OCI-LY3 (cell line): Measurements from ENCODE around the gene TRDMT1.

Source experiments
- H2AFZ ChIP-seq: fragments of 200-600, 300-600 bp; shearing (Covaris generic); 2 replicates; pipeline ENCODE4 v1.6.0; 2014; ENCODE audit warnings: antibody characterized with exemption, low read depth, low read length
- H3K27ac ChIP-seq: fragments of 200-600, 300-600 bp; sonication (generic); 2 replicates; pipeline ENCODE4 v1.5.1; 2014; ENCODE audit warnings: mild to moderate bottlenecking, low read length, moderate library complexity, mixed read lengths
- H3K27me3 ChIP-seq: fragments of 200-600, 300-600 bp; sonication (generic); 2 replicates; pipeline ENCODE4 v1.6.1; 2014; ENCODE audit warnings: low read depth, low read length, mixed read lengths
- H3K36me3 ChIP-seq: fragments of 200-600, 300-600 bp; sonication (generic); replicated peaks from 2 replicates; pipeline ENCODE3; 2014; ENCODE audit warnings: low read depth, low read length, mixed read lengths
- H3K4me1 ChIP-seq: fragments of 300-600, 200-600 bp; sonication (generic); 2 replicates; pipeline ENCODE4 v1.6.1; 2014; ENCODE audit warnings: low read length, mixed read lengths
- H3K4me2 ChIP-seq: fragments of 200-600, 300-600 bp; sonication (generic); 2 replicates; pipeline ENCODE4 v1.6.1; 2014; ENCODE audit warnings: low read length, mixed read lengths
- H3K4me3 ChIP-seq: fragments of 300-600, 200-600 bp; sonication (generic); 2 replicates; pipeline ENCODE4 v1.5.1; 2014; ENCODE audit warnings: antibody characterized with exemption, mild to moderate bottlenecking, low read length, moderate library complexity
- H3K79me2 ChIP-seq: fragments of 300-600, 200-600 bp; shearing (Covaris generic); 2 replicates; pipeline ENCODE4 v1.6.1; 2014; ENCODE audit warnings: mild to moderate bottlenecking, low read length, mixed read lengths
- H3K9ac ChIP-seq: fragments of 300-600, 200-600 bp; shearing (Covaris generic); 2 replicates; pipeline ENCODE4 v1.6.0; 2014; ENCODE audit warnings: mild to moderate bottlenecking, low read length, moderate library complexity
- H3K9me3 ChIP-seq: fragments of 200-600, 300-600 bp; shearing (Covaris generic); 2 replicates; pipeline ENCODE4 v1.6.1; 2014; ENCODE audit warnings: low read length, mixed read lengths; ENCODE audit not compliant: insufficient read depth
- H4K20me1 ChIP-seq: fragments of 200-600, 300-600 bp; sonication (generic); 2 replicates; pipeline ENCODE4 v1.6.1; 2016; ENCODE audit warnings: low read length, mixed read lengths; ENCODE audit not compliant: insufficient read depth
- CTCF ChIP-seq: fragments of 200-600, 300-600 bp; sonication (generic); IDR thresholded peaks from 2 replicates; pipeline ENCODE4 v1.5.1; 2014; ENCODE audit warnings: antibody characterized with exemption, low read length, low read depth
- EZH2phosphoT487 ChIP-seq: fragments of 200-600 bp; shearing (Covaris generic); IDR thresholded peaks from 2 replicates; pipeline ENCODE4 v1.6.1; 2018; ENCODE audit warnings: antibody characterized with exemption, mixed run types, low read depth

The TRDMT1 gene

GRCh38 chr10:17227367-17228090 is 26.1 kb upstream of the TRDMT1 start:
- H3K4me1 ChIP-seq = peaks cover 34% of the 10 kb centered on the region
- H4K20me1 ChIP-seq = peaks cover 20% of the 10 kb centered on the region
- H3K36me3 ChIP-seq = peaks cover 21% of the 10 kb centered on the region
- H3K4me3 ChIP-seq = peak overlapping the region; percentile 97
- H3K9me3 ChIP-seq = no peaks in the 10 kb centered on the region
- H3K27me3 ChIP-seq = no peaks in the 10 kb centered on the region
- no peak overlapping the region for H2AFZ ChIP-seq
- H3K79me2 ChIP-seq = peaks cover 41% of the 10 kb centered on the region
- H3K9ac ChIP-seq = peak overlapping the region; percentile 78
- TF ChIP-seq EZH2phosphoT487 (no peak), CTCF (peak; percentile 24)
- H3K4me2 ChIP-seq = peak overlapping the region; percentile 97
- peak overlapping the region; percentile 97 for H3K27ac ChIP-seq

- Histone ChIP-seq H3K27ac (peak overlapping the region; percentile 97), H3K4me3 (peak overlapping the region; percentile 97), H3K79me2 (peaks cover 36% of the 10 kb centered on the region), H3K9me3 (no peaks in the 10 kb centered on the region), H4K20me1 (peaks cover 14% of the 10 kb centered on the region), H3K36me3 (peaks cover 17% of the 10 kb centered on the region), H3K4me2 (peak overlapping the region; percentile 97), H3K27me3 (no peaks in the 10 kb centered on the region), H2AFZ (no peak overlapping the region), H3K4me1 (peaks cover 28% of the 10 kb centered on the region), H3K9ac (peak overlapping the region; percentile 78)
- TF ChIP-seq EZH2phosphoT487 (no peak), CTCF (no peak)
These were observed 25.4 kb upstream of the TRDMT1 start for GRCh38 chr10:17226891-17227303.

GRCh38 chr10:17225808-17226207 is 24.3 kb upstream of the TRDMT1 start:
- no peak overlapping the region for H2AFZ ChIP-seq
- peaks cover 3% of the 10 kb centered on the region for H4K20me1 ChIP-seq
- no peak overlapping the region for H3K9ac ChIP-seq
- H3K27me3 ChIP-seq = no peaks in the 10 kb centered on the region
- TF ChIP-seq CTCF (no peak), EZH2phosphoT487 (no peak)
- no peak overlapping the region for H3K4me2 ChIP-seq
- peaks cover 25% of the 10 kb centered on the region for H3K79me2 ChIP-seq
- no peak overlapping the region for H3K27ac ChIP-seq
- peaks cover 17% of the 10 kb centered on the region for H3K4me1 ChIP-seq
- no peaks in the 10 kb centered on the region for H3K9me3 ChIP-seq
- H3K4me3 ChIP-seq = no peak overlapping the region
- H3K36me3 ChIP-seq = peaks cover 6% of the 10 kb centered on the region

GRCh38 chr10:17222329-17222728 is 20.9 kb upstream of the TRDMT1 start:
- no peaks in the 10 kb centered on the region for H3K36me3 ChIP-seq
- H3K79me2 ChIP-seq = peaks cover 8% of the 10 kb centered on the region; the same call in 1 of the 2 replicates
- no peak overlapping the region for H2AFZ ChIP-seq
- H3K9ac ChIP-seq = no peak overlapping the region
- no peak overlapping the region for H3K27ac ChIP-seq
- no peak overlapping the region for H3K4me3 ChIP-seq
- H3K9me3 ChIP-seq = no peaks in the 10 kb centered on the region
- no peaks in the 10 kb centered on the region for H3K27me3 ChIP-seq
- H4K20me1 ChIP-seq = no peaks in the 10 kb centered on the region
- peaks cover 20% of the 10 kb centered on the region for H3K4me1 ChIP-seq
- H3K4me2 ChIP-seq = no peak overlapping the region
- TF ChIP-seq EZH2phosphoT487 (no peak), CTCF (no peak)
